Subcutaneous abdominal adipose tissue (tissue), 5 donors: ENCODE data around the gene AGPS.
"Not testable (repeated sequence)": the region's sequence is repeated elsewhere in the genome, so short reads cannot be mapped to it uniquely, and the experiment has no call there.

Source experiments
- H3K27ac ChIP-seq: one replicate; pipeline ENCODE4 v1.7.0; 2013; ENCODE audit warnings: low read depth, mild to moderate bottlenecking, inconsistent platforms, low read length, moderate library complexity
- H3K27me3 ChIP-seq, 5 donors: one replicate each; pipeline ENCODE4 v1.7.0; 2013; ENCODE audit warnings: low read length in 5 of 5, inconsistent platforms in 1 of 5; ENCODE audit not compliant: control insufficient read depth in 5 of 5, insufficient read depth in 4 of 5
- H3K36me3 ChIP-seq, 5 donors: one replicate each; pipeline ENCODE4 v1.7.0; 2013; ENCODE audit warnings: low read length in 5 of 5; ENCODE audit not compliant: control insufficient read depth in 5 of 5, insufficient read depth in 5 of 5
- H3K4me1 ChIP-seq, 5 donors: one replicate each; pipeline ENCODE4 v1.7.0; 2013; ENCODE audit warnings: low read length in 5 of 5, mild to moderate bottlenecking in 3 of 5, moderate library complexity in 1 of 5; ENCODE audit not compliant: control insufficient read depth in 5 of 5, insufficient read depth in 5 of 5
- H3K4me3 ChIP-seq, 5 donors: one replicate each; pipeline ENCODE4 v1.7.0; 2013; ENCODE audit warnings: low read length in 5 of 5, low read depth in 1 of 5
- H3K9ac ChIP-seq, 5 donors: one replicate each; pipeline ENCODE4 v1.7.0; 2013; ENCODE audit warnings: low read length in 5 of 5, mild to moderate bottlenecking in 4 of 5, moderate library complexity in 3 of 5
- H3K9me3 ChIP-seq, 5 donors: one replicate each; pipeline ENCODE4 v1.7.0; 2013; ENCODE audit warnings: low read length in 5 of 5; ENCODE audit not compliant: control insufficient read depth in 5 of 5
- donor health status: healthy.
- donor health status: healthy.
- donor health status: healthy.
- donor health status: healthy.
- donor health status: healthy.

Gene AGPS

GRCh38 chr2:177352441-177353186 is 40.0 kb upstream of the AGPS start:
- Histone ChIP-seq H3K4me1 (peaks cover 0 to 26% (median 16%) of the 10 kb centered on the region in 5 donors), H3K27ac (no peak overlapping the region)

GRCh38 chr2:177353187-177353478 is 39.4 kb upstream of the AGPS start:
- Histone ChIP-seq H3K9me3 (no peaks in the 10 kb centered on the region), H3K27me3 (no peaks in the 10 kb centered on the region), H3K27ac (no peak overlapping the region), H3K9ac (peak overlapping the region in 1 of 5 donors; percentile 12), H3K4me1 (peaks cover 0 to 26% (median 16%) of the 10 kb centered on the region in 5 donors), H3K36me3 (no peaks in the 10 kb centered on the region), H3K4me3 (no peak overlapping the region)

More at GRCh38 chr2:177352441-177353186, 40.0 kb upstream of the AGPS start:
- Histone ChIP-seq H3K9ac (peak overlapping the region in 1 of 5 donors; percentile 12), H3K4me3 (no peak overlapping the region), H3K36me3 (peaks cover 0 to 3% (median 0%) of the 10 kb centered on the region in 5 donors), H3K9me3 (no peaks in the 10 kb centered on the region), H3K27me3 (no peaks in the 10 kb centered on the region)

GRCh38 chr2:177354541-177354940 is 38.0 kb upstream of the AGPS start:
- not testable (repeated sequence) for H3K27me3 ChIP-seq, H3K9ac ChIP-seq, H3K9me3 ChIP-seq, H3K4me3 ChIP-seq, H3K27ac ChIP-seq, H3K36me3 ChIP-seq
- H3K4me1 ChIP-seq = peaks cover 0 to 25% (median 16%) of the 10 kb centered on the region in 5 donors

GRCh38 chr2:177355874-177356273 is 36.7 kb upstream of the AGPS start:
- H3K36me3 ChIP-seq = no peaks in the 10 kb centered on the region
- H3K4me1 ChIP-seq = peaks cover 0 to 34% (median 26%) of the 10 kb centered on the region in 5 donors
- H3K9me3 ChIP-seq = no peaks in the 10 kb centered on the region
- no peaks in the 10 kb centered on the region for H3K27me3 ChIP-seq
- no peak overlapping the region for H3K9ac ChIP-seq
- no peak overlapping the region for H3K27ac ChIP-seq
- no peak overlapping the region for H3K4me3 ChIP-seq

- peaks cover 0 to 14% (median 11%) of the 10 kb centered on the region in 5 donors for H3K4me1 ChIP-seq
- H3K27ac ChIP-seq = no peak overlapping the region
- no peaks in the 10 kb centered on the region for H3K36me3 ChIP-seq
- no peaks in the 10 kb centered on the region for H3K27me3 ChIP-seq
- no peaks in the 10 kb centered on the region for H3K9me3 ChIP-seq
- peak overlapping the region in 1 of 5 donors; percentile 30 for H3K9ac ChIP-seq
- no peak overlapping the region for H3K4me3 ChIP-seq
Measured at GRCh38 chr2:177359836-177360595, 32.6 kb upstream of the AGPS start.

GRCh38 chr2:177362499-177362898 is 30.1 kb upstream of the AGPS start:
- Histone ChIP-seq H3K27me3 (no peaks in the 10 kb centered on the region), H3K27ac (no peak overlapping the region), H3K4me3 (no peak overlapping the region), H3K4me1 (peaks cover 0 to 14% (median 9%) of the 10 kb centered on the region in 5 donors), H3K9ac (no peak overlapping the region), H3K9me3 (no peaks in the 10 kb centered on the region), H3K36me3 (no peaks in the 10 kb centered on the region)

- Histone ChIP-seq H3K9ac (no peak overlapping the region), H3K4me1 (peaks cover 0 to 14% (median 9%) of the 10 kb centered on the region in 5 donors), H3K27ac (no peak overlapping the region), H3K9me3 (peaks cover 0 to 3% (median 0%) of the 10 kb centered on the region in 5 donors), H3K4me3 (no peak overlapping the region), H3K36me3 (no peaks in the 10 kb centered on the region), H3K27me3 (no peaks in the 10 kb centered on the region)
Measured at GRCh38 chr2:177363332-177363731, 29.2 kb upstream of the AGPS start.

GRCh38 chr2:177365764-177366163 is 26.8 kb upstream of the AGPS start:
- not testable (repeated sequence) for H3K36me3 ChIP-seq, H3K4me3 ChIP-seq, H3K4me1 ChIP-seq, H3K9me3 ChIP-seq, H3K9ac ChIP-seq, H3K27ac ChIP-seq, H3K27me3 ChIP-seq

GRCh38 chr2:177368023-177368422 is 24.6 kb upstream of the AGPS start:
- not testable (repeated sequence) for H3K4me3 ChIP-seq, H3K36me3 ChIP-seq, H3K27ac ChIP-seq, H3K4me1 ChIP-seq, H3K9me3 ChIP-seq, H3K27me3 ChIP-seq, H3K9ac ChIP-seq

GRCh38 chr2:177379354-177379753 is 13.2 kb upstream of the AGPS start:
- no peak overlapping the region for H3K27ac ChIP-seq
- H3K4me1 ChIP-seq = no peaks in the 10 kb centered on the region
- H3K9me3 ChIP-seq = no peaks in the 10 kb centered on the region
- peaks cover 0 to 10% (median 4%) of the 10 kb centered on the region in 5 donors for H3K36me3 ChIP-seq
- H3K4me3 ChIP-seq = no peak overlapping the region
- H3K27me3 ChIP-seq = no peaks in the 10 kb centered on the region
- no peak overlapping the region for H3K9ac ChIP-seq
